HepG2 (cell line): ENCODE measurements around the gene WDR86. TPM values are rescaled to one million over a fixed set of nuclear protein-coding genes. Genes with fewer than 3 reads are reported as not detected.

ENCODE experiments used
- ATAC-seq: fragments of 200-7000 bp; cut with Tn5 transposase; 3 replicates; pipeline ENCODE4 v1.9.1; 2020; ENCODE audit warnings: mild to moderate bottlenecking, moderate library complexity
- BruUV-seq: library from RNA; stranded (reverse); fragments of 400-500 nt; replicated peaks from 2 replicates; lab custom pipeline; 2021; lab: Mats Ljungman, UMichigan
- CTCF ChIA-PET: fragments of 300-600 bp; formaldehyde crosslinking; extraction: SDS; loops from one replicate; lab custom pipeline; 2021; ENCODE audit warnings: low total read pairs, inconsistent platforms, low intra/inter-chr PET ratio; lab: Yijun Ruan, JAX
- POLR2A ChIA-PET: fragments of 350-600 bp; sonication (Branson Sonifier 250); formaldehyde crosslinking; loops from one replicate; lab custom pipeline; 2020; ENCODE audit warnings: antibody characterized with exemption, inconsistent platforms; lab: Yijun Ruan, JAX
- DNase-seq: peaks from one replicate; pipeline ENCODE4 v3.0.0-alpha.2; 2015; ENCODE audit warnings: low spot score
- FAIRE-seq: peaks from 3 replicates; lab custom pipeline; 2011; peaks lifted over from hg19 to GRCh38; lab: Jason Lieb, UNC
- H2AFZ ChIP-seq: one replicate; pipeline ENCODE4 v1.6.1; 2011; ENCODE audit warnings: low read length, inconsistent platforms
- H3K27ac ChIP-seq: fragments of 300-600 bp; 3 replicates; pipeline ENCODE4 v1.8.0; 2011; ENCODE audit warnings: mixed run types, mild to moderate bottlenecking, mixed read lengths, low read length, inconsistent platforms; ENCODE audit not compliant: insufficient read depth; ENCODE audit errors: extremely low read length
- H3K27me3 ChIP-seq, 2 experiments: fragments of 200-600 bp in 1 of 2; 2 replicates in 1 of 2; 3 replicates in 1 of 2; pipeline versions ENCODE4 v1.6.0 to v1.8.0; 2011; ENCODE audit warnings: low read length in 2 of 2, mild to moderate bottlenecking in 2 of 2, moderate library complexity in 2 of 2, inconsistent platforms in 1 of 2; ENCODE audit not compliant: insufficient read depth in 2 of 2, control insufficient read depth in 1 of 2
- H3K36me3 ChIP-seq, 2 experiments: fragments of 200-600 bp in 1 of 2; replicated peaks in 1 of 2; 2 replicates in 1 of 2; 3 replicates in 1 of 2; pipeline versions ENCODE4 v1.5.1 to v1.8.0; 2011; ENCODE audit warnings: low read length in 2 of 2, inconsistent platforms in 1 of 2; ENCODE audit not compliant: insufficient read depth in 2 of 2, control insufficient read depth in 1 of 2
- H3K4me1 ChIP-seq: 2 replicates; pipeline ENCODE4 v1.5.1; 2012; ENCODE audit warnings: low read length, inconsistent platforms; ENCODE audit not compliant: insufficient read depth
- H3K4me2 ChIP-seq: 2 replicates; pipeline ENCODE4 v1.6.0; 2011; ENCODE audit warnings: low read depth, low read length, inconsistent platforms
- H3K4me3 ChIP-seq, 3 experiments: fragments of 200-600 bp in 1 of 3; sonication (generic), shearing (Covaris generic) in 1 of 3; replicated peaks in 1 of 3; 2 replicates each; pipeline ENCODE4 v1.5.1; 2011 to 2016; ENCODE audit warnings: low read length in 3 of 3, inconsistent platforms in 2 of 3, low read depth in 2 of 3, mild to moderate bottlenecking in 2 of 3, control low read depth in 1 of 3, mixed read lengths in 1 of 3; ENCODE audit not compliant: insufficient read depth in 1 of 3
- H3K79me2 ChIP-seq: one replicate; pipeline ENCODE4 v1.6.1; 2011; ENCODE audit warnings: low read length, inconsistent platforms; ENCODE audit not compliant: insufficient read depth
- H3K9ac ChIP-seq: 2 replicates; pipeline ENCODE4 v1.6.0; 2011; ENCODE audit warnings: mild to moderate bottlenecking, low read depth, low read length, inconsistent platforms; ENCODE audit not compliant: insufficient read depth
- H3K9me3 ChIP-seq: 2 replicates; pipeline ENCODE4 v1.5.1; 2012; ENCODE audit warnings: mild to moderate bottlenecking, low read length
- H4K20me1 ChIP-seq: 2 replicates; pipeline ENCODE4 v1.6.0; 2011; ENCODE audit warnings: inconsistent platforms, mild to moderate bottlenecking, low read length, moderate library complexity; ENCODE audit not compliant: insufficient read depth
- BRD4 ChIP-seq: sonication (generic); formaldehyde crosslinking; IDR thresholded peaks from 2 replicates; pipeline ENCODE4 v1.4.0; 2020; ENCODE audit warnings: missing genetic modification reagents
- ETV6 ChIP-seq: sonication (generic); formaldehyde crosslinking; conservative IDR thresholded peaks from 2 replicates; pipeline ENCODE4 v1.4.0; 2020; ENCODE audit warnings: missing genetic modification reagents
- EZH2 ChIP-seq: conservative IDR thresholded peaks from 2 replicates; pipeline ENCODE4 v1.6.1; 2012; ENCODE audit warnings: mild to moderate bottlenecking, low read depth, low read length, moderate library complexity
- GATAD1 ChIP-seq: IDR thresholded peaks from 2 replicates; pipeline ENCODE4 v1.6.1; 2016; ENCODE audit warnings: missing genetic modification reagents, missing compliant biosample characterization
- HOXA9 ChIP-seq: sonication (generic); formaldehyde crosslinking; IDR thresholded peaks from 2 replicates; pipeline ENCODE4 v1.8.1; 2022; ENCODE audit warnings: missing genetic modification reagents, mild to moderate bottlenecking, moderate library complexity, borderline replicate concordance
- KLF6 ChIP-seq: IDR thresholded peaks from 2 replicates; pipeline ENCODE4 v1.8.0; 2016; ENCODE audit warnings: missing biosample characterization, missing genetic modification reagents
- SP1 ChIP-seq, 2 experiments: fragments of 450-650 bp in 1 of 2; sonication (generic) in 1 of 2; formaldehyde crosslinking in 1 of 2; IDR thresholded peaks; 2 replicates each; pipeline versions ENCODE4 v1.4.0 to v1.6.1; 2016 to 2020; ENCODE audit warnings: missing genetic modification reagents in 1 of 2
- SRY ChIP-seq: sonication (generic); formaldehyde crosslinking; IDR thresholded peaks from 2 replicates; pipeline ENCODE4 v1.8.0; 2022; ENCODE audit warnings: mild to moderate bottlenecking, missing genetic modification reagents
- ZNF879 ChIP-seq: sonication (generic); formaldehyde crosslinking; IDR thresholded peaks from 2 replicates; pipeline ENCODE4 v1.8.1; 2023; ENCODE audit warnings: missing genetic modification reagents
- WGBS: methylation state at CpG from one replicate; pipeline ENCODE4 v1.1.6; 2017; ENCODE audit warnings: low lambda C conversion rate; 5-methylcytosine and 5-hydroxymethylcytosine counted together
- in situ Hi-C: cut with HindIII; loops from 2 replicates; pipeline ENCODE4 v1.10.0; 2017; ENCODE audit warnings: low pct_unique_long_range_greater_than_20kb; ENCODE audit not compliant: extremely low pct_ligation_motif_present
- intact Hi-C: fragments of 100-400 bp; cut with micrococcal nuclease; formaldehyde crosslinking; loops from one replicate; pipeline ENCODE4 v1.10.0; 2022; ENCODE audit not compliant: unreplicated experiment
- polyA plus RNA-seq, 8 experiments: library from polyadenylated mRNA; depleted of rRNA in 3 of 8; stranded (reverse) in 7 of 8; unstranded in 1 of 8; fragments of >200 nt; fragmentation: Illumina TruSeq in 4 of 8; extraction: Trizol in 4 of 8; gene quantifications; 2 replicates each; pipeline versions ENCODE4 v1.2.1 to v1.2.3, GENCODE V29; 2011 to 2016; ENCODE audit warnings: low read depth in 4 of 8, missing spikeins in 1 of 8, mixed read lengths in 1 of 8; ENCODE audit not compliant: insufficient read depth in 1 of 8
- total RNA-seq, 5 experiments: library from RNA; depleted of rRNA; stranded (reverse); fragments of >200 nt; fragmentation: Illumina TruSeq; extraction: Trizol; gene quantifications; 2 replicates each; pipeline ENCODE4 v1.2.3, GENCODE V29; 2016; ENCODE audit warnings: low read depth in 1 of 5
- TF ChIP-seq, protein P1 (sequence below): sonication (generic); formaldehyde crosslinking; IDR thresholded peaks from 2 replicates; pipeline ENCODE4 v1.8.0; 2022; ENCODE audit warnings: mild to moderate bottlenecking, missing genetic modification reagents, moderate library complexity

The WDR86 gene
- total and polyA plus RNA-seq, 2 of the 13 experiments (the other 11 are each of a cell fraction or from before 2014, with no cell fraction given) = 0.11 to 2.9 TPM

GRCh38 chr7:151366166-151366879 is 43.5 kb downstream of the WDR86 start:
- ChIA-PET CTCF (interaction anchor here (0.9 to 2.2 kb wide), 2 partner anchors 82 to 393 kb away, joined by 3 to 10 read pairs; no protein-coding TSS in a partner anchor), POLR2A (no interaction called here)
- Histone ChIP-seq H2AFZ (no peak overlapping the region), H3K4me1 (no peaks in the 10 kb centered on the region), H3K27ac (no peak overlapping the region), H3K9me3 (no peaks in the 10 kb centered on the region), H3K79me2 (no peaks in the 10 kb centered on the region), H3K4me2 (no peak overlapping the region), H4K20me1 (no peaks in the 10 kb centered on the region), H3K4me3 (no peak overlapping the region), H3K27me3 (no peaks in the 10 kb centered on the region), H3K9ac (no peak overlapping the region), H3K36me3 (peaks cover 3 to 21% of the 10 kb centered on the region in 2 experiments; a peak in 4 of 5 replicates)
- 87% methylated on average over 9 of the region's 9 CpGs for WGBS
- no TSS peak for BruUV-seq
- DNase-seq (no peak), ATAC-seq (no peak), FAIRE-seq (no peak)
- TF ChIP-seq SP1 (IDR thresholded peaks at IDR 0.05) (no peak), SP1 (CRISPR knock-in tag; IDR thresholded peaks at IDR 0.05) (no peak), ETV6 (CRISPR knock-in tag) (no peak), BRD4 (no peak), ZNF879 (CRISPR knock-in tag) (no peak), EZH2 (no peak), SRY (CRISPR knock-in tag) (no peak), GATAD1 (no peak), HOXA9 (CRISPR knock-in tag) (no peak), KLF6 (no peak)
- TF ChIP-seq, protein P1, sequence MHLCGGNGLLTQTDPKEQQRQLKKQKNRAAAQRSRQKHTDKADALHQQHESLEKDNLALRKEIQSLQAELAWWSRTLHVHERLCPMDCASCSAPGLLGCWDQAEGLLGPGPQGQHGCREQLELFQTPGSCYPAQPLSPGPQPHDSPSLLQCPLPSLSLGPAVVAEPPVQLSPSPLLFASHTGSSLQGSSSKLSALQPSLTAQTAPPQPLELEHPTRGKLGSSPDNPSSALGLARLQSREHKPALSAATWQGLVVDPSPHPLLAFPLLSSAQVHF (CRISPR knock-in tag) = no peak
- in situ Hi-C loops (loop anchor here (5.0 kb wide), 1 partner anchor 81 kb away; no protein-coding TSS in a partner anchor), intact Hi-C loops (no loop called here)
